Transverse colon (tissue), 4 donors: ENCODE data around the gene ANXA6.

Source experiments
- POLR2A ChIP-seq: fragments of 450-650 bp; IDR thresholded peaks from one replicate; pipeline ENCODE4 v1.6.1; 2016; ENCODE audit warnings: antibody characterized with exemption, mild to moderate bottlenecking, moderate library complexity
- POLR2AphosphoS5 ChIP-seq, 3 donors: sonication (generic); formaldehyde crosslinking; IDR thresholded peaks; one replicate each; pipeline ENCODE4 v1.6.1; 2016; ENCODE audit warnings: antibody characterized with exemption in 3 of 3
- TF ChIP-seq, protein P1 (sequence below), 5 experiments: fragments of 200-600 bp in 3 of 5; fragments of 450-650 bp in 2 of 5; sonication (generic) in 3 of 5; IDR thresholded peaks; 1 replicate in 2 of 5; 2 replicates in 3 of 5; pipeline ENCODE4 v1.5.1; 2016 to 2017; ENCODE audit warnings: antibody characterized with exemption in 5 of 5, inconsistent platforms in 3 of 5, mild to moderate bottlenecking in 2 of 5, moderate library complexity in 1 of 5

- TF ChIP-seq, protein P1, sequence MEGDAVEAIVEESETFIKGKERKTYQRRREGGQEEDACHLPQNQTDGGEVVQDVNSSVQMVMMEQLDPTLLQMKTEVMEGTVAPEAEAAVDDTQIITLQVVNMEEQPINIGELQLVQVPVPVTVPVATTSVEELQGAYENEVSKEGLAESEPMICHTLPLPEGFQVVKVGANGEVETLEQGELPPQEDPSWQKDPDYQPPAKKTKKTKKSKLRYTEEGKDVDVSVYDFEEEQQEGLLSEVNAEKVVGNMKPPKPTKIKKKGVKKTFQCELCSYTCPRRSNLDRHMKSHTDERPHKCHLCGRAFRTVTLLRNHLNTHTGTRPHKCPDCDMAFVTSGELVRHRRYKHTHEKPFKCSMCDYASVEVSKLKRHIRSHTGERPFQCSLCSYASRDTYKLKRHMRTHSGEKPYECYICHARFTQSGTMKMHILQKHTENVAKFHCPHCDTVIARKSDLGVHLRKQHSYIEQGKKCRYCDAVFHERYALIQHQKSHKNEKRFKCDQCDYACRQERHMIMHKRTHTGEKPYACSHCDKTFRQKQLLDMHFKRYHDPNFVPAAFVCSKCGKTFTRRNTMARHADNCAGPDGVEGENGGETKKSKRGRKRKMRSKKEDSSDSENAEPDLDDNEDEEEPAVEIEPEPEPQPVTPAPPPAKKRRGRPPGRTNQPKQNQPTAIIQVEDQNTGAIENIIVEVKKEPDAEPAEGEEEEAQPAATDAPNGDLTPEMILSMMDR (IDR thresholded peaks at IDR 0.05) = no peak
- peak in 2 of 3 donors; percentile 4 to 45 for TF ChIP-seq POLR2AphosphoS5 (IDR thresholded peaks at IDR 0.05)
- no peak for TF ChIP-seq POLR2A
These were observed 61.6 kb downstream of the ANXA6 start for GRCh38 chr5:151096001-151096373.
